ENCODE data around the gene SVIL.

- TF ChIP-seq POLR2AphosphoS5 (IDR thresholded peaks at IDR 0.05): no peak
- TF ChIP-seq CTCF (IDR thresholded peaks at IDR 0.05): no peak
- TF ChIP-seq POLR2A (IDR thresholded peaks at IDR 0.05): no peak
Measured at GRCh38 chr10:29411666-29412315, 223.0 kb downstream of the SVIL start.
